Adipocyte (in vitro differentiated cells): ENCODE measurements around the gene TDRD7.

Experiments used
- DNase-seq: peaks from one replicate; pipeline ENCODE4 v3.0.0-alpha.2; 2015; ENCODE audit warnings: low read depth
- H3K27me3 ChIP-seq: replicated peaks from 2 replicates; pipeline ENCODE4 v1.7.0; 2013; ENCODE audit warnings: mild to moderate bottlenecking, low read length, moderate library complexity; ENCODE audit not compliant: control insufficient read depth, insufficient read depth
- H3K36me3 ChIP-seq: 2 replicates; pipeline ENCODE4 v1.7.0; 2013; ENCODE audit warnings: low read length, mild to moderate bottlenecking, moderate library complexity; ENCODE audit not compliant: control insufficient read depth, insufficient read depth, severe bottlenecking
- H3K4me1 ChIP-seq: 2 replicates; pipeline ENCODE4 v1.7.0; 2013; ENCODE audit warnings: mild to moderate bottlenecking, low read length, moderate library complexity; ENCODE audit not compliant: control insufficient read depth, insufficient read depth
- H3K4me3 ChIP-seq: 2 replicates; pipeline ENCODE4 v1.7.0; 2013; ENCODE audit warnings: mild to moderate bottlenecking, low read length, moderate library complexity
- H3K9ac ChIP-seq: 2 replicates; pipeline ENCODE4 v1.7.0; 2013; ENCODE audit warnings: mild to moderate bottlenecking, low read length, moderate library complexity
- H3K9me3 ChIP-seq: 2 replicates; pipeline ENCODE4 v1.7.0; 2013; ENCODE audit warnings: mild to moderate bottlenecking, low read length, moderate library complexity; ENCODE audit not compliant: control insufficient read depth

The TDRD7 gene

DNA sequence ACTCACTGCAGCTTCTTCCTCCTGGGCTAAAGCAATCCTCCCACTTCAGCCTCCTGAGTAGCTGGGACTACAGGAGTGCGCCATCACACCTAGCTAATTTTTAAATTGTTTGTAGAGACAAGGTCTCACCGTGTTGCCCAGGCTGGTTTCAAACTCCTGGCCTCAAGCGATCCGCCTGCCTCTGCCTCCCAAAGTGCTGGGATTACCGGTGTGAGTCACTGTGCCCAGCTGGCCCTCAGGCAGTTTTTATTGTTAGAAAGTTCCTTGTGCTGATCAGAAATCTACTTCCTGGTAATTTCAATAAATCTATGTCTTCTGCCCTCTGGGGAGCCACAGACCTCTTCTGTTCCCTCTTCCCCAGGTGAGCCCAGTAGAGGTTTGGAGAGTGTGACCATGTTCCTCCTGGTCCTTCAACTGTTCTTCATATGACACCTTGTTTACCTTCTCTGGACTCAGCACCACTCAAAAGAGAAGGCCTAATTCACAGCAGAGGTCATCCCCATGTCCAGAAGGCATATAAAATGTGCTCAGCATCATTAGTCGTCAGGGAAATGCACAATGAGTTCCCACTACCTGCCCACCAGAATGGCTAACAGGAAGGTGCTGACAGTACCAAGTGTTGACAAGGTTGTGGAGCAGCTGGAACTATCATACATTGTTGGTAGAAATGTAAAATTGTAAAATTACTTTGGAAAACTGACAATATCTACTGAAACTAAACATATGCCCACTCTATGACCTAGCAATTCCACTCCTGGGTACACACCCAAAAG, 99.9 kb downstream of the TDRD7 start:
- H3K4me3 ChIP-seq = no peak overlapping the region
- no peak overlapping the region for H3K9ac ChIP-seq
- H3K9me3 ChIP-seq = no peaks in the 10 kb centered on the region
- H3K27me3 ChIP-seq = peaks cover 14% of the 10 kb centered on the region
- peaks cover 2% of the 10 kb centered on the region for H3K4me1 ChIP-seq
- H3K36me3 ChIP-seq = no peaks in the 10 kb centered on the region
- DNase-seq = no peak

DNA sequence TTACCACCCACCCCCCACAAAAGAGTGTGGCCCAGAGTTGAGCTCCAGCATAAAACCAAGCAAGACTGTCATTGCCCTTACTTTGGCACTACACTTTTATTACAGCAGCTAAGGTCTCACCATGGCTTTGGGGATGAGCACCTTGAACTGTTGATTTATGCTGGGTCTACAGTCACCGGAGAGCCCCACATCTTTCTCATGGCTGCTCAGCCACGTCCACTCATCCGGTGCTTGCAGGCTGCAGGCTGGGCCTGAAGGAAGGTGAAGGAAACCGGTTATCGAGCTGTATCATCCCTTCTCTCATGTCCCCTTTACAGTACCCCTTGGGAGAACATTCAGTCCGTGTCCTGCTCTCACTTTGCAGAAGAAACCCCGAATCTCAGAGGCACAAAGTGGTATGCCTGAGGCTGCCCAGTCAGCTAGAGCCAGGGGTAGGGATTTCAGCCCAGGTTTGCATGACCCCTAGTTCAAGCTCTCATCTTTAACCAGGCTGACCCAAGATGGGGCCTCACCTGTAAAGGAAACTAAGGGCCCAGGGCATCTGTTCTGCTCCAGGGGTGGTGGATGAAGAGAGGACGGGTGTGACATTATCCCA, 101.2 kb downstream of the TDRD7 start:
- peaks cover 2% of the 10 kb centered on the region for H3K4me1 ChIP-seq
- no peaks in the 10 kb centered on the region for H3K9me3 ChIP-seq
- no peak for DNase-seq
- no peak overlapping the region for H3K4me3 ChIP-seq
- peaks cover 14% of the 10 kb centered on the region for H3K27me3 ChIP-seq
- no peaks in the 10 kb centered on the region for H3K36me3 ChIP-seq
- no peak overlapping the region for H3K9ac ChIP-seq

DNA sequence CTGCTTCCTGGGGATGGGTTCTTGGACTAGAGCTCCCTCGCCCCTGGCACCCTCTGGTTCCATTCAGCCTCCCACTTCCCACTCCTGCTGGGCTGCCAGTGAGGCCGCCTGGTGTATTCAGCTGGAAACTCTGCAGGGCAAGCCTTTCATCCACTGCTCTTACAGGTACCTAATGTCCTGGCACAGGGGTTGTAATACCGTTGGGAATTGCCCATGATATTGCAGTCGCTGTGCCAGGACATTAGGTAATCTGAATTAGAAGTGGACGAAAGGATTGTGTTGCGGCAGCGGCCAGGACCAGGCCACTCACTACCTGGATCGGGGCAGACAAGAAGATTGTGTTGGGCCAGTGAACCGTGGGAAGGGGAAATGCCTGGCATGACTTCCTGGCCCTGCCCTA, 102.6 kb downstream of the TDRD7 start:
- H3K4me1 ChIP-seq = peaks cover 5% of the 10 kb centered on the region
- H3K9ac ChIP-seq = no peak overlapping the region
- H3K36me3 ChIP-seq = no peaks in the 10 kb centered on the region
- DNase-seq = no peak
- peaks cover 14% of the 10 kb centered on the region for H3K27me3 ChIP-seq
- no peaks in the 10 kb centered on the region for H3K9me3 ChIP-seq
- H3K4me3 ChIP-seq = no peak overlapping the region

DNA sequence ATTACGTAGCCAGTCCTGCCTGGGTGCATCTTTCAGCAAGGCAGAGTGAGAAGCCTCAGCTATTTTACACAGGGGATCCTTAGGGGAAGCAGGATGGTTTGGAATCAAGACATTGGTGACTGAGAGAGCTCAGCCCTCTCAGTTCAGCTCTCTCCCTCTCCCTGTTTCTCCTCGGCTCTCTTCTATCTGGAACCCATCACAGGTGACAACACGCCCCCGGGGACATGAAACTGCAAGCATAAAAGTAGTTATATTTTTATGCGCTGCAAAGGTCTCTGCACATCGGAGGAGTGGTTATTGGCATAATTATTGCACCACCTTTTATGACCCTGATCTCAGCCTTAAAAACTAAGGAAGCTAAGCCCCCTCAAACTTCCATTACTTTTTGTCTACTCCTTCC, 103.8 kb downstream of the TDRD7 start:
- H3K4me3 ChIP-seq = no peak overlapping the region

DNA sequence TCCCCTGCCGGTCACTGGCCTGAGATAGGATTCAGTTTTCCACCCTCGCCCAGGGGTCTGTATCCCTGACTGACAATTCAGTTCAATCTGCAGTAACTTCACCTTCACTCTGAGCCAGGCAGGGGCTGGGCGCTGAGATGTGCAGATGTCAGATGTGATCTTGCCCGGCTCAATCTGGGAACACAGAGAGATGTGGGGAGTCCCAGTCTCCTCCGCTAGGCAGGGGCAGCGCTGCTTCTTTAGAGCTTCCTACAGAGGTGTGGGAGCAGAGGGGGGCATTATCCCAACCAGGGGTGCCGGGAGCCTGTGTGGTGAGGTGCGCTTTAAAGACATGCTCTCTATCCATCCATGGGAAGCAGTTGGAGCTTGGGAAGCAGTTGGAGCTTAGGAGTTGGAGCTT, 104.2 kb downstream of the TDRD7 start:
- H3K9ac ChIP-seq = no peak overlapping the region
- no peak overlapping the region for H3K4me3 ChIP-seq
- no peaks in the 10 kb centered on the region for H3K9me3 ChIP-seq
- DNase-seq = no peak
- peaks cover 3% of the 10 kb centered on the region for H3K4me1 ChIP-seq
- peaks cover 14% of the 10 kb centered on the region for H3K27me3 ChIP-seq
- H3K36me3 ChIP-seq = no peaks in the 10 kb centered on the region

More for the DNA sequence above, 103.8 kb downstream of the TDRD7 start:
- Histone ChIP-seq H3K36me3 (no peaks in the 10 kb centered on the region), H3K9me3 (no peaks in the 10 kb centered on the region), H3K27me3 (peaks cover 14% of the 10 kb centered on the region), H3K9ac (no peak overlapping the region), H3K4me1 (peaks cover 4% of the 10 kb centered on the region)
- no peak for DNase-seq

DNA sequence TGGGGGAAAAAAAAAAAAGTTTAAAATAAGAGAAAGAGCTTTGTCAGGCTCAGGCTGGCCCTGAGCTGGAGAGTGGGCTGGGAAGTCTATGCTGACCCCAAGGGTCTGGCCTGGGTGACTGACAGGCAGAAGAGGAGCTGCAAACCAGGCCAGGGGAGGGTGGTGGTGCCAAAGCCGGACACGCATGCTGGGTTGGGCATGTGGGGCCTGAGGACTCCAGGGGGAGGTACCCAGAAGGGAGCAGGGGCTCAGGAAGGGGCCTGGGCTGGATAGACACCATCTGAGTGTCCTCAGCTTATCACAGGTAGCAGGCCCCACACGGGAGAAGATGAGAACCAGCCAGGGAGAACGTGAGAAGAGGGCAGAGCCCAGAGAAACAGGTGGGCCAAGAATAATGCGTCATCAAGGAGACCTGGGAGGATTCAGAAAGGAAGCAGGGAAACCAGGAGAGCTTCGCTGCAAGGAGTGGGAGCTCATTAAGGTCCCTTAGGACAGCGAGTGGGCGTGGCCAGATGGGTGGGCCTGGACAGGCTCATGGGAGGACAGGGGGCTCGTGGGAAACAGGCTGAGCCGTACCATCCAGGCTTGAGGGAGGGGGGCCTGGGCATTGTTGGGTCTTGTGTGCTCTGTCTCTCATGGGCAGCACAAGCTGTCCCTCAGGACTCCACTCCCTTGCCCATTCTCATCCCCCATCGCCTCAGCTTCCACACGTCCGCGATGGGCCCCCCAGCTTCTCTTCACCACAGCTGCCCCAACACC, 105.6 kb downstream of the TDRD7 start:
- Histone ChIP-seq H3K4me1 (peaks cover 3% of the 10 kb centered on the region), H3K4me3 (no peak overlapping the region), H3K27me3 (peaks cover 14% of the 10 kb centered on the region), H3K36me3 (no peaks in the 10 kb centered on the region), H3K9me3 (no peaks in the 10 kb centered on the region), H3K9ac (no peak overlapping the region)
- DNase-seq = no peak

DNA sequence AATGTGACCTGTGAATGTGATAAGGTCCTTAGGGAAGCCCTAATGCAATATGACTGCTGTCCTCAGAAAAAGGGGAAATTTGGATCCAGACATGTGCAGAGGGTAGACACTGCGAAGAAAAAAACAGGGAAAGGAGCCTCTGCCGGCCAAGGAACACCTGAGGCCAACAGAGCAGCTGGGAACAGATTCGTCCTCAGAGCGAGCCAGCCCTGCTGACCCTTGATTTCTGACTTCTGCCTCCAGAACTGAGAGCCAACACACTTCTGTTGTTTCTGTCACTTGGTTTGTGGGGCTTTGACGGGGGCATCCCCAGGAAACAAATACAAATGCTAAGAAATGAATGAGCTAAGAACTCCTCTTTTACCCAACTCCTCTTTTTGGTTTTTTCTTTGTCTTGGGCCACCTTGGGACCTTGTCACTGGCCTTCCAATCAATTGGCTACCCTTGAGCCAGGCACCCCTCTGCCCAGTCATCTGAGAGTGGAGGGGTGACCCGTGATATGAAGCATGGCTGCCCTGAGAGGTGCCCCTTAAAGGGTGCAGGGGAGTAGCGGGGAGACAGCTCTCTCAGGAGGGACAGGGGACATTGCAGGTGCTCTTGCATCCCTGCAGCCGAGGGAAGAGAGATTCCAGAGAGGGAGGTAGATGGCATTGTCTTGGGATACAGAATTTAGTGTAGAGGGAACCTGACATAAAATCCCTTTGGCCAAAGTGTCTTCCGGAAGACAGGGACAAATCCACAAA, 106.4 kb downstream of the TDRD7 start:
- H3K27me3 ChIP-seq = peaks cover 14% of the 10 kb centered on the region
- no peak overlapping the region for H3K4me3 ChIP-seq
- H3K36me3 ChIP-seq = no peaks in the 10 kb centered on the region
- DNase-seq = no peak
- peaks cover 3% of the 10 kb centered on the region for H3K4me1 ChIP-seq
- no peak overlapping the region for H3K9ac ChIP-seq
- no peaks in the 10 kb centered on the region for H3K9me3 ChIP-seq

DNA sequence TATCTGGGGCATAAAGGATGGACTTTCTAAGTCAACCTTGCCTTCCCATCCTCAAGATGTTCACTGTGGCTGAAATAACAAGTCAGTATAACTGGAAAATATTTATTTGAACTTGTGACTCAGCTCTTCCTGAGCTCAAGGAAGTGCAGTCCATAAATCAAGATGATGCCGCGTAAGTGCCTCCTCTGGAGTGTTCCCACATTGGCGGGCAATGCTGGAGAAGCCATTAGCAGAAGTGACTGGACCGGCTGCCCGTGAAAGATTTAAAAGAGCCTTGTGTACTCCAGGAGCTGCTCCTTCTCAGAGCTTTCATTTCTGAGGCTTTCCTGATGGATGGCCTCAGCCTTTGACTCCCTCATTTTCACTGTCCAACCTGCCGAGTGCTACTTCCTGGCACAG, 107.0 kb downstream of the TDRD7 start:
- Histone ChIP-seq H3K27me3 (peaks cover 14% of the 10 kb centered on the region), H3K4me1 (peaks cover 3% of the 10 kb centered on the region), H3K9ac (no peak overlapping the region), H3K4me3 (no peak overlapping the region), H3K36me3 (no peaks in the 10 kb centered on the region), H3K9me3 (no peaks in the 10 kb centered on the region)
- DNase-seq = no peak

DNA sequence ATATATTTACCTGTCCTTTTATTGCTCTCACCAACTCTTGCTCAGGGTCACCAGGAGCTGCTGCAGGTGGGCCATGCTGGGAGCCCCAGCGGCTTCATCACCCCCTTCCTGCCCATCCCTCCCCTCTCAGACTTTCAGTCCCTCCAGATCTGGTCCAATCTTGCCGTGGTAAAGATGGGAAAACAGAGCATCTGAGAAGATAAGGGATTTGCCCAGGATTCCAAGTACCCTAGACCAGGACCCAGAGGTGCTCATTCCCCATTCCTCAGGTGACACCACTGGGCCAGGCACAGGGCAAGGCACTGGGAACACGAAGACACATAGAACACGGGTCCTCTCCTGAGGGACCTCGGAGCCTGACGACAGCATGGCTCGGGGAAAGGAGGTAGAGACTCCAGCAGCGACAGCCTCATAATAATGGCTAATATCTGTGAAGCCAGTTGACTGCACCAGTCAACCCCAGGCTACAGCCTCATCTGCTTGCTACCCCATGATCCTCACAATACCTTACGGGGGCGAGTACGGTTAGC, 107.6 kb downstream of the TDRD7 start:
- H3K27me3 ChIP-seq = peaks cover 14% of the 10 kb centered on the region
- H3K9ac ChIP-seq = no peak overlapping the region
- no peaks in the 10 kb centered on the region for H3K36me3 ChIP-seq
- H3K4me3 ChIP-seq = no peak overlapping the region
- H3K9me3 ChIP-seq = no peaks in the 10 kb centered on the region
- no peak for DNase-seq
- H3K4me1 ChIP-seq = peaks cover 3% of the 10 kb centered on the region

DNA sequence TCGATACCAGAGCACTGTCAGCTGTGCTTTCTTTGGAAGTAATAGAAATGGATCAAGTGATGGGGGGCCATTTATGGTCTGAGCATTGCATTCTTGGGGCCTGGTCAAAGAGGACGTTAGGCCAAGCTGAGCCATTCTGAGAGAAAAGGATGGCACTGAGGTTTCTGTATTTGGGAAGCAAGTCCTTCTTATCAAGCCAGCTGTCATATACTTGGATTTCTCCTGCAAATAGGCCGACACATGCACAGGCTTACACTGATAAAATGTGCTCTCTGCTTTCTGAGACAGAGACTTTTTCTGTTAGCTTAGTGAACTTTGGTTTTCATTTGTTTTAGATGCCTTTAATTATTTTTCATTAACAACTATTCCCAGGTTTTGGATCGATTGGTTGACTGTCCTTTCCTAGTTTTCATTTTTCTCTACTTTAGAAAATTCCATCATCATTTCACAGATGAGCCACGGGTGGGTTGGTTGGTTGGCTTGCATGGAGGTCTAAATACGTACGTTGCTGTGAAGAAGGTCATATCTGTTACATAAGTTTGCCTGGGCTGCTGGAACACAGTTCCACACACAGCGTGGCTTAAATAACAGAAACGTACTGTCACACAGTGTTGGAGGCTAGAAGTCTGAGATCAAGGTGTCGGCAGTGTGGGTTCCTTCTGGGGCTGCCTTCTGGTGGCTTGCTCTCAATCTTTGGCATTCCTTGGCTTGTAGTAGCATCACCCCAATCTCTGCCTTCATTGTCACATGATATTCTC, 109.9 kb downstream of the TDRD7 start:
- DNase-seq = no peak
- Histone ChIP-seq H3K36me3 (no peaks in the 10 kb centered on the region), H3K9ac (no peak overlapping the region), H3K4me3 (no peak overlapping the region), H3K9me3 (no peaks in the 10 kb centered on the region), H3K4me1 (peaks cover 3% of the 10 kb centered on the region), H3K27me3 (no peaks in the 10 kb centered on the region)
